Peyer's patch (tissue), 4 donors: Measurements from ENCODE around the gene CYSRT1. TPM values are rescaled to one million over a fixed set of nuclear protein-coding genes. Genes with fewer than 3 reads are reported as not detected.

ENCODE experiments used
- DNase-seq, 3 donors: peaks; one replicate each; pipeline ENCODE4 v3.0.0-alpha.2; 2017 to 2019
- H3K27ac ChIP-seq, 4 donors: fragments of 200-600 bp; sonication (generic); one replicate each; pipeline ENCODE4 v1.5.1; 2016 to 2019
- H3K27me3 ChIP-seq, 2 donors: fragments of 200-600 bp; sonication (generic); one replicate each; pipeline ENCODE4 v1.5.1; 2019
- H3K36me3 ChIP-seq, 3 donors: fragments of 200-600 bp; sonication (generic); one replicate each; pipeline ENCODE4 v1.5.1; 2016 to 2019
- H3K4me1 ChIP-seq, 4 donors: fragments of 200-600 bp; sonication (generic); one replicate each; pipeline ENCODE4 v1.5.1; 2016 to 2019
- H3K4me3 ChIP-seq, 4 donors: fragments of 200-600 bp; sonication (generic); 1 replicate in 3 of 4; 2 replicates in 1 of 4; pipeline ENCODE4 v1.5.1; 2016 to 2019; ENCODE audit warnings: mild to moderate bottlenecking in 1 of 4
- H3K9me3 ChIP-seq, 4 donors: fragments of 200-600 bp; sonication (generic); one replicate each; pipeline ENCODE4 v1.5.1; 2016 to 2019; ENCODE audit warnings: mild to moderate bottlenecking in 1 of 4
- CTCF ChIP-seq, 6 experiments: fragments of 450-650 bp in 4 of 6; fragments of 200-600 bp in 2 of 6; sonication (generic) in 1 of 6; IDR thresholded peaks; one replicate each; pipeline ENCODE4 v1.5.1; 2017 to 2019; ENCODE audit warnings: antibody characterized with exemption in 6 of 6, mild to moderate bottlenecking in 3 of 6, moderate library complexity in 1 of 6
- POLR2A ChIP-seq, 2 donors: fragments of 450-650 bp; IDR thresholded peaks; one replicate each; pipeline ENCODE4 v1.5.1; 2017; ENCODE audit warnings: antibody characterized with exemption in 2 of 2, mild to moderate bottlenecking in 2 of 2, moderate library complexity in 2 of 2
- total RNA-seq, 4 donors: library from RNA; depleted of rRNA; stranded (reverse); fragments of >200 nt; gene quantifications; one replicate each; pipeline ENCODE4 v1.1.0, GENCODE V29; 2016

Gene CYSRT1
- total RNA-seq, 4 donors from 2014 or later, result 1.3 to 1.9 TPM; not detected in 2

GRCh38 chr9:137251490-137252268 is 26.7 kb downstream of the CYSRT1 start:
- H3K36me3 ChIP-seq, result no peaks in the 10 kb centered on the region
- no peak for DNase-seq
- H3K27ac ChIP-seq, result no peak overlapping the region
- no peaks in the 10 kb centered on the region for H3K27me3 ChIP-seq
- H3K4me3 ChIP-seq, result no peak overlapping the region
- TF ChIP-seq POLR2A (IDR thresholded peaks at IDR 0.05), result no peak
- no peak for TF ChIP-seq CTCF (IDR thresholded peaks at IDR 0.05)
- H3K4me1 ChIP-seq, result peaks cover 4 to 24% (median 12%) of the 10 kb centered on the region in 4 donors
- no peaks in the 10 kb centered on the region for H3K9me3 ChIP-seq

- H3K27ac ChIP-seq, result no peak overlapping the region
- TF ChIP-seq POLR2A (IDR thresholded peaks at IDR 0.05) (no peak), CTCF (IDR thresholded peaks at IDR 0.05) (no peak)
- no peak for DNase-seq
- H3K4me1 ChIP-seq, result peaks cover 4 to 30% (median 12%) of the 10 kb centered on the region in 4 donors
- no peaks in the 10 kb centered on the region for H3K27me3 ChIP-seq
- peaks cover 0 to 8% (median 0%) of the 10 kb centered on the region in 3 donors for H3K36me3 ChIP-seq
- no peaks in the 10 kb centered on the region for H3K9me3 ChIP-seq
- no peak overlapping the region for H3K4me3 ChIP-seq
Measured at GRCh38 chr9:137252555-137253506, 27.9 kb downstream of the CYSRT1 start.

GRCh38 chr9:137253717-137254623 is 29.0 kb downstream of the CYSRT1 start:
- DNase-seq, result peak in 1 of 3 donors; percentile 70
- no peak for TF ChIP-seq CTCF (IDR thresholded peaks at IDR 0.05)
- peak in 1 of 2 donors; percentile 41 for TF ChIP-seq POLR2A (IDR thresholded peaks at IDR 0.05)
- peaks cover 0 to 18% (median 0%) of the 10 kb centered on the region in 3 donors for H3K36me3 ChIP-seq
- H3K27ac ChIP-seq, result peak overlapping the region; percentile 81 to 96 (median 90)
- H3K4me3 ChIP-seq, result peak overlapping the region; percentile 96 to 100 (median 100)
- H3K4me1 ChIP-seq, result peaks cover 4 to 30% (median 12%) of the 10 kb centered on the region in 4 donors
- no peaks in the 10 kb centered on the region for H3K9me3 ChIP-seq
- no peaks in the 10 kb centered on the region for H3K27me3 ChIP-seq

DNA sequence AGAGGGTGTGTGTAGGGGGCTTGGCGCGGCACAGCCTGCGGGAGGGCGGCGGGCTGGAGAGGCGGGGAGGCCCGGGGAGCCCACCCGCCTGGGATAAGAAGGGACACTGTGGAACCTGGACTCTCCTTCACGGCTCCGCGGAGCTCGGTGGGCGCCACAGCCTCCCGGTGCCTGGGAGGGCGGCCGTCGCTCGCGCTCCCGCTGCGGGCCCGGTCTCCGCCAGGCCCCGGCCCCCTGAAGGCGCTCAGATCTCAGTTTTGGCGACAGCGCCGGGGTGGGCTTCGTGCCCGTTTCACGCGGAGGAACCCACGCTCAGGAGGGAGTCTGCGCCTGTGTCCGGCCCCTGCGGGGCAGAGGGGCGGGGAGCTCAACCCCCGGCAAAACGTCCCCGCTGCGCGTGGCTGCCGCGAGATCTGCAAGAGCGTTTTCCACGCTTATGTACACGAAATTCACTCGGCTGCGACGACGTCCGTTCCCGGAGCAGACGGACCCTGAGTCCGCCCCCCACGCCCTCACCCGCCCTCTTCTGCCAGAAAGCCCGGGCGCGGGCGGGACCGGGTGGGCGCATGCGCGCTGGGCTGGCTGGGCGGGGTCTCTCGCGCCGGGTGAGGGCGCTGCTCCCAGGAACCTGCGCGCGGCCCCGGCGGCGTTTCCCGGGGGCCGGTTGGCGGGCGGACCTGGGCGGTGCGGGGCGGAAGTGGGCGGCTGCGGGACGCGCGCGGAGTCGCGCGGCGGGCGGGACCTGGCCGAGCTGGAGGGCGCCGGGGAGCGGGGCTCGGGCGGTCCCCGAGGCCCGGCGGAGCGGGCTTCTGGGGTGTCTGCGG is 29.9 kb downstream of the CYSRT1 start, which contains the start of gene NELFB:
TSS of gene NELFB (plus strand) at position 704 of the 824 bp plus-strand sequence.
- Histone ChIP-seq H3K4me3 (peak within 1 kb of the TSS; percentile 96 to 100 (median 100)), H3K36me3 (peaks cover 0 to 24% (median 0%) of the 10 kb centered on the region in 3 donors), H3K4me1 (peaks cover 4 to 30% (median 12%) of the 10 kb centered on the region in 4 donors), H3K27me3 (no peaks in the 10 kb centered on the region), H3K27ac (peak within 1 kb of the TSS; percentile 81 to 96 (median 90)), H3K9me3 (no peaks in the 10 kb centered on the region)
- TF ChIP-seq CTCF (IDR thresholded peaks at IDR 0.05) (peak in 2 of 6 experiments; percentile 10 to 17), POLR2A (IDR thresholded peaks at IDR 0.05) (peak; percentile 74 to 94)
- DNase-seq, result peak; percentile 91 to 98 (median 96)
